ENCODE data around the gene TANGO2. TPM values are rescaled to one million over a fixed set of nuclear protein-coding genes. Genes with fewer than 3 reads are reported as not detected.
A peak's percentile ranks its signal among the peaks of the same experiment; 100 is the strongest.

Gene TANGO2
- total and polyA plus RNA-seq, 7 donors = 20.6 to 73.3 (median 34.9) TPM

DNA sequence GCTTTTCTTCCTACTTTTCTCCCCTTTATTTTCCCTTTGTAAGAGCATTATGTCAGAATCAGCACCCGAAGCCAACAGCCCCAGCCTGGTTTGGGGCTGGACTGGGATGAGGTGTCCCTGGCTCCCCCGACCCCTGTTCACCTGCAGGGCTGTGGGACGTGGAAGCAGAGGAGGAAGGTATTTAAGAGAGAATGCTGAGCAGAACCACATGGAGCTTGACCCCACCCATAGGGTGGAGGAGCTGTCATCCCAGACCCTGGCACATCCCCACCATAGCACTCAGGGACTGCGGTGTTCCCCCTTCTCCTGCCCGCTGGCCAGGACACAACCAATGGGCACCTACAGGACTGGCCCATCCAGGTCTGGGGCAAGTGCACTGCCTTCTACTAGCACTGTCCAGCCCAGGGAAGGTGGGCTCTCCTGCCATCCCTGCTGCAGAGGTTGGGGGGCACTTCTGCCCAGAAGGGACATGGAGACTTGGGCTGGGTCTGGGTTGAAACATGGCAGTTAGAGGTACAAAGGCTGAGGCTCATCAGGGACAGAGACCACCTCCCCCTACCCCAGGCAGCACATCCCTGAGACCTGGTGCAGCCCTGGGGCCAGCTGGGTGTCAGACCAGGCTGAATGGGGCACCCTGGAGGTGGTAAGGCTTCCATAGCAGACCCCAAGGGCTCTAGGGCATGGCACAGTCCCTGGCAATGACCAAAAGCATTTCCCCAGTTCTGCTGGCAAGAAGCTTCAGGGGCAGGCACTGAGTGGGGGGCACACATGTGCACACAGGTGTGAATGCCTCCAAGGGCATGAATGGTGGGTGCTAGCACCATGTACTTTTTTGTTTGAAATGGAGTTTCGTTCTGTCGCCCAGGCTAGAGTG is 19.7 kb downstream of the TANGO2 start:
- Histone ChIP-seq H3K27me3 (ENCODE audit: insufficient read depth in 3 of 3, low read length in 2 of 3) (no peaks in the 10 kb centered on the region), H3K9me3 (no peaks in the 10 kb centered on the region), H3K36me3 (ENCODE audit: insufficient read depth in 1 of 2, low read depth in 1 of 2) (peaks cover 0 to 86% of the 10 kb centered on the region in 2 donors), H3K27ac (no peak overlapping the region), H3K4me1 (no peaks in the 10 kb centered on the region), H3K4me3 (no peak overlapping the region)
- TF ChIP-seq, protein P1, sequence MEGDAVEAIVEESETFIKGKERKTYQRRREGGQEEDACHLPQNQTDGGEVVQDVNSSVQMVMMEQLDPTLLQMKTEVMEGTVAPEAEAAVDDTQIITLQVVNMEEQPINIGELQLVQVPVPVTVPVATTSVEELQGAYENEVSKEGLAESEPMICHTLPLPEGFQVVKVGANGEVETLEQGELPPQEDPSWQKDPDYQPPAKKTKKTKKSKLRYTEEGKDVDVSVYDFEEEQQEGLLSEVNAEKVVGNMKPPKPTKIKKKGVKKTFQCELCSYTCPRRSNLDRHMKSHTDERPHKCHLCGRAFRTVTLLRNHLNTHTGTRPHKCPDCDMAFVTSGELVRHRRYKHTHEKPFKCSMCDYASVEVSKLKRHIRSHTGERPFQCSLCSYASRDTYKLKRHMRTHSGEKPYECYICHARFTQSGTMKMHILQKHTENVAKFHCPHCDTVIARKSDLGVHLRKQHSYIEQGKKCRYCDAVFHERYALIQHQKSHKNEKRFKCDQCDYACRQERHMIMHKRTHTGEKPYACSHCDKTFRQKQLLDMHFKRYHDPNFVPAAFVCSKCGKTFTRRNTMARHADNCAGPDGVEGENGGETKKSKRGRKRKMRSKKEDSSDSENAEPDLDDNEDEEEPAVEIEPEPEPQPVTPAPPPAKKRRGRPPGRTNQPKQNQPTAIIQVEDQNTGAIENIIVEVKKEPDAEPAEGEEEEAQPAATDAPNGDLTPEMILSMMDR (IDR thresholded peaks at IDR 0.05) = no peak
- intact Hi-C loops (cut with DNase I) = no loop called here
- 93% methylated on average over 6 to 7 of the region's 7 CpGs for WGBS, 3 donors
- no peak for DNase-seq
- ATAC-seq = no peak

DNA sequence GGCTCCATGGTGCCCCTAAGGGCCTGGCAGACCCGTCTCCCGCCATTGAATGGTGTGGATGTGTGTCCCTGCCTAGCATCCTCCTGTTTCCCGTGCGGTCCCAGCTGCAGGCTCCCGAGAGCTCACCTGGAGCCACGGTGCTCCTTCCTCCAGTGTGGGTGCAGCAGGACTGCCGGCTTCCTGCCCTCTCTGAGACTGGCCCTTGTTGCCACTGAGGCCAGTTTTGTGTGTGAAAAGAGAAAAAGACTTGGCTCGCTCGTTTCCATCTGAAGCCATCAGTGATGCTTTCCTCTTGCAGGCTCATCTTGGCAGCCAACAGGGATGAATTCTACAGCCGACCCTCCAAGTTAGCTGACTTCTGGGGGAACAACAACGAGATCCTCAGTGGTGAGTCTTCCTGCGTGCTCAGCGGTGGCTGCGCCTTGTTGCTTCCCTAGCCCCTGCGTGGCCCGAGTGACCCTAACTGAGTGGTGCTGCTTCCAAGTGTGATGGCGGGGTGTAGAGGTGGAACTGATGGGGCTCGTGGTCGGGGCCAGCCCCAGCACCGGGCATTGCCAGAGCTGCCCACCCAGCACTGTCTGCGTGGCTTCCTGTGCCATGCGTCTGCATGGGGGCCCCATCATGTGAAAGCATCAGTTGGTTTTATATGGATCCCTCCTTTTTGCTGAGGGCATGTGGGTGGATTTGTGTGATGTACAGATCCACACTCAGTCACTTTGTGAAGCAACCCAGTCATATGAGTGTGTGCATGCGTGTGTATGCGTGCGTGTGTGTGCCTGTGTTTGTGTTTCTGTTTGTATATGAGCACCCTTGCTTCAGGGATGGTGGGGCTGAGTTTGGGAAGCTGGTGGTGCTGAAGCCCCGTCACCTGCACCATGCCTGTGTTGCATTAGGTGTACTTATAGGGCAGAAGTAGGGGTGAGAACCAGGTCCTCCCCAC is 22.4 kb downstream of the TANGO2 start:
- no peaks in the 10 kb centered on the region for H3K27me3 ChIP-seq (ENCODE audit: insufficient read depth in 3 of 3, low read length in 2 of 3)
- H3K27ac ChIP-seq = no peak overlapping the region
- intact Hi-C loops (cut with DNase I) = no loop called here
- H3K4me3 ChIP-seq = no peak overlapping the region
- ATAC-seq (no peak), DNase-seq (no peak)
- no peaks in the 10 kb centered on the region for H3K9me3 ChIP-seq
- TF ChIP-seq, protein P1 (IDR thresholded peaks at IDR 0.05) = no peak
- peaks cover 0 to 79% of the 10 kb centered on the region in 2 donors for H3K36me3 ChIP-seq (ENCODE audit: insufficient read depth in 1 of 2, low read depth in 1 of 2)
- WGBS, 3 donors = 89 to 92% (median 91%) methylated on average over 26 of the region's 26 CpGs
- no peaks in the 10 kb centered on the region for H3K4me1 ChIP-seq

DNA sequence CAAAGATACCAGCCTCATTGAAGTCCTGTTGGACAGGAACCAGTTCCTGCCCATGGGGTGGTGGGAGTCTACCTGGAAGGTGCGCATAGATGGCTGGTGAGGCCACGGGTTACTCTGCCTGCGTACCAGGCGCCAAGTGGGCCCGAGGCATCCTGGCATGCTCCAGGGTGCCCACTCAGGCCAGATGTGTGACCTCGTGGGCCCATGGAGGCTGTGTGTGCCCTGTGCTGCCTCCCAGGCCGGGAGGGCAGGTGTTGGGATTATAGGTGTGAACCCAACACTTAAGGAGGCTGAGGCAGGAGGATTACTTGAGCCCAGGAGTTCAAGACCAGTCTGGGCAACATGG is 23.1 kb downstream of the TANGO2 start:
- Histone ChIP-seq H3K27ac (no peak overlapping the region), H3K4me1 (no peaks in the 10 kb centered on the region), H3K36me3 (ENCODE audit: insufficient read depth in 1 of 2, low read depth in 1 of 2) (peaks cover 0 to 77% of the 10 kb centered on the region in 2 donors), H3K27me3 (ENCODE audit: insufficient read depth in 3 of 3, low read length in 2 of 3) (no peaks in the 10 kb centered on the region), H3K4me3 (no peak overlapping the region), H3K9me3 (no peaks in the 10 kb centered on the region)
- ATAC-seq = no peak
- 82 to 92% (median 91%) methylated on average over 7 of the region's 7 CpGs for WGBS, 3 donors
- intact Hi-C loops (cut with DNase I) = no loop called here
- DNase-seq = no peak
- TF ChIP-seq, protein P1 (IDR thresholded peaks at IDR 0.05) = no peak

DNA sequence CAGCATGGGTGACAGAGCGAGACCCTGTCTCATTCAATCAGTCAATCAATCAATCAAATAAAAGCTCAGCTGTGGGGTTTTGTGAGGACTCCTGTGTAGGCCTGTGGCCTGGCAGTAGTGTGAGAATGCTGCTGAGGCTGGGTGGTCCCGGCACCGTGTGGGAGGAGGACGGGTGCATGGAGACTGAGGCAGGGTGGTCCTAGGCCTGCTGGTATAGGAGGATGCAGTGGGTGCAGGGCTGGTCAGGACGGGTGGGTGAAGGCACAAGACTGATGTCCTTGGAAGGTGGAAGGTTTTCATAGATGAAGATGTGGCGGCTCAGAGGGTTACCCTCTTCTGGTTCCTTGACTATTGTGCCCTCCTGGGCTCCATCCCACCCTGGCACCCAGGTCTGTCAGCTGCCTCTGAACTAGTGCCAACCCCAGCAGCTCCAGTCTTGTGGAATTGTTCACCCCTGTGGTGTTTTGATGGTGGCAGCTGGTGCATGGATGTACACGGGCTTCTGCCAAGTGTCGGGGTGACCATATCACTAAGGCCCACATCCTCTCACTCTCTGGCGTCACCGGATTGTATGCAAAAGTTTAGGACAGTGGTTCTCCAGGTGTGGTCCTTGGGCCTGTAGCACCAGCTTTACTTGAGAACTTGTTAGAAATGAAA is 23.7 kb downstream of the TANGO2 start:
- Histone ChIP-seq H3K9me3 (no peaks in the 10 kb centered on the region), H3K27me3 (ENCODE audit: insufficient read depth in 3 of 3, low read length in 2 of 3) (no peaks in the 10 kb centered on the region), H3K4me3 (no peak overlapping the region), H3K27ac (no peak overlapping the region), H3K4me1 (no peaks in the 10 kb centered on the region), H3K36me3 (ENCODE audit: insufficient read depth in 1 of 2, low read depth in 1 of 2) (peaks cover 0 to 75% of the 10 kb centered on the region in 2 donors)
- WGBS, 3 donors = 56 to 70% (median 64%) methylated on average over 10 of the region's 10 CpGs
- TF ChIP-seq, protein P1 (IDR thresholded peaks at IDR 0.05) = no peak
- DNase-seq (no peak), ATAC-seq (peak in 3 of 4 donors; percentile 22 to 52 (median 46))
- intact Hi-C loops (cut with DNase I) = no loop called here
